SK-N-SH treated with all-trans-retinoic acid at 6 μM for 48 hours (cell line): Measurements from ENCODE around the gene NXF1.
"Not testable (repeated sequence)": the region's sequence is repeated elsewhere in the genome, so short reads cannot be mapped to it uniquely, and the experiment has no call there.

Experiments
- ARNTL ChIP-seq: fragments of 450-650 bp; formaldehyde crosslinking; IDR thresholded peaks from 2 replicates; pipeline ENCODE4 v1.5.0; 2020; ENCODE audit warnings: low read depth, mild to moderate bottlenecking, moderate library complexity, borderline replicate concordance
- GLIS3 ChIP-seq: fragments of 250-450 bp; sonication (Bioruptor Pico); IDR thresholded peaks from 2 replicates; pipeline ENCODE4 v1.5.0; 2020; ENCODE audit warnings: mild to moderate bottlenecking, moderate library complexity
- ISL1 ChIP-seq: fragments of 250-450 bp; sonication (Bioruptor Pico); IDR thresholded peaks from 2 replicates; pipeline ENCODE4 v2.1.2; 2022; ENCODE audit warnings: mild to moderate bottlenecking, moderate library complexity
- TCF4 ChIP-seq: fragments of 250-450 bp; sonication (Bioruptor Pico); IDR thresholded peaks from 2 replicates; pipeline ENCODE4 v1.8.0; 2021; ENCODE audit warnings: mild to moderate bottlenecking, moderate library complexity, borderline replicate concordance
- ZFP30 ChIP-seq: fragments of 450-650 bp; formaldehyde crosslinking; IDR thresholded peaks from 2 replicates; pipeline ENCODE4 v1.5.0; 2022; ENCODE audit warnings: mild to moderate bottlenecking, moderate library complexity
- TF ChIP-seq, protein P1 (sequence below): fragments of 250-450 bp; sonication (Bioruptor Pico); IDR thresholded peaks from 2 replicates; pipeline ENCODE4 v1.5.1; 2020; ENCODE audit warnings: low read depth, mild to moderate bottlenecking, moderate library complexity

DNA sequence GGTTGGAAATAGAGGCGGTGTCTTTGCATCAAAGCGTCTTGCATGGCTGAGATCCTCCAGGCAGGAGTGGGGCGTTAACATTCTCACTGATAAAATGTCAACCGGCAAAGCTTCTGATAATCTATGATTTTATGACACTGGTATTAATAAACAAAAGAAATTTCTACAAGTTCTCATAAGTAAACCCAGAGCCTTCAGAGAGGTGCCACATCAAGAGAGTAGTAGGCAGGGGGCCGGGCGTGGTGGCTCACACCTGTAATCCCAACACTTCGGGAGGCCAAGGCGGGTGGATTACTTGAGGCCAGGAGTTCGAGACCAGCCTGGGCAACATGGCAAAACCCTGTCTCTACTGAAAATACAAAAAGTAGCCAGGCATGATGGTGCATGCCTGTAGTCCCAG lies 37.7 kb upstream of the NXF1 start:
- TF ChIP-seq ZFP30 (CRISPR knock-in tag); GLIS3 (CRISPR knock-in tag); TCF4 (CRISPR knock-in tag); ARNTL; ISL1 (CRISPR knock-in tag): not testable (repeated sequence)
- TF ChIP-seq, protein P1, sequence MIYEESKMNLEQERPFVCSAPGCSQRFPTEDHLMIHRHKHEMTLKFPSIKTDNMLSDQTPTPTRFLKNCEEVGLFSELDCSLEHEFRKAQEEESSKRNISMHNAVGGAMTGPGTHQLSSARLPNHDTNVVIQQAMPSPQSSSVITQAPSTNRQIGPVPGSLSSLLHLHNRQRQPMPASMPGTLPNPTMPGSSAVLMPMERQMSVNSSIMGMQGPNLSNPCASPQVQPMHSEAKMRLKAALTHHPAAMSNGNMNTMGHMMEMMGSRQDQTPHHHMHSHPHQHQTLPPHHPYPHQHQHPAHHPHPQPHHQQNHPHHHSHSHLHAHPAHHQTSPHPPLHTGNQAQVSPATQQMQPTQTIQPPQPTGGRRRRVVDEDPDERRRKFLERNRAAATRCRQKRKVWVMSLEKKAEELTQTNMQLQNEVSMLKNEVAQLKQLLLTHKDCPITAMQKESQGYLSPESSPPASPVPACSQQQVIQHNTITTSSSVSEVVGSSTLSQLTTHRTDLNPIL (CRISPR knock-in tag), result not testable (repeated sequence)
